HCT116 (cell line): Measurements from ENCODE around the gene ENPP6. TPM values are rescaled to one million over a fixed set of nuclear protein-coding genes. Genes with fewer than 3 reads are reported as not detected.

ENCODE experiments used
- ATAC-seq: fragments of 200-7000 bp; cut with Tn5 transposase; 2 replicates; pipeline ENCODE4 v1.9.1; 2020; ENCODE audit warnings: mild to moderate bottlenecking, moderate library complexity
- BruUV-seq: library from RNA; stranded (reverse); fragments of 400-500 nt; replicated peaks from 2 replicates; lab custom pipeline; 2021; lab: Mats Ljungman, UMichigan
- CTCF ChIA-PET: fragments of 300-600 bp; sonication (Branson Sonifier 250); formaldehyde crosslinking; loops from one replicate; lab custom pipeline; 2021; ENCODE audit warnings: antibody characterized with exemption; lab: Charles Lee
- POLR2A ChIA-PET: fragments of 300-600, 350-600 bp; sonication (Branson Sonifier 250); formaldehyde crosslinking; loops from one replicate; lab custom pipeline; 2021; ENCODE audit warnings: antibody characterized with exemption; lab: Charles Lee
- RAD21 ChIA-PET, 2 experiments: fragments of 300-600 bp; sonication (Branson Sonifier 250); formaldehyde crosslinking; loops; one replicate each; lab custom pipeline; 2023; ENCODE audit warnings: low total read pairs in 2 of 2; ENCODE audit not compliant: uncharacterized antibody in 2 of 2, unreplicated experiment in 2 of 2, low non-redundant PET in 1 of 2; lab: Charles Lee
- DNase-seq: peaks from one replicate; pipeline ENCODE4 v3.0.0-alpha.2; 2010; ENCODE audit warnings: low read depth, low spot score
- H2AFZ ChIP-seq: fragments of 200-600 bp; shearing (Covaris generic), sonication (generic); 2 replicates; pipeline ENCODE4 v1.6.1; 2017; ENCODE audit warnings: low read depth, mixed run types, mixed read lengths, antibody characterized with exemption, low read length; ENCODE audit not compliant: poor library complexity, severe bottlenecking
- H3K27ac ChIP-seq: 2 replicates; pipeline ENCODE4 v1.5.1; 2012; ENCODE audit warnings: low read depth, low read length
- H3K27me3 ChIP-seq: fragments of 200-600 bp; sonication (generic); 2 replicates; pipeline ENCODE4 v1.6.1; 2016; ENCODE audit warnings: mixed run types, low read length, mixed read lengths; ENCODE audit not compliant: insufficient read depth
- H3K36me3 ChIP-seq, 2 experiments: fragments of 200-500 bp in 1 of 2; fragments of 200-600 bp in 1 of 2; sonication (Bioruptor generic) in 1 of 2; sonication (generic) in 1 of 2; 2 replicates each; pipeline versions ENCODE4 v1.5.1 to v1.6.1; 2014 to 2016; ENCODE audit warnings: low read length in 2 of 2, inconsistent platforms in 1 of 2, mixed read lengths in 1 of 2, mixed run types in 1 of 2; ENCODE audit not compliant: insufficient read depth in 2 of 2, control insufficient read depth in 1 of 2
- H3K4me1 ChIP-seq, 2 experiments: fragments of 200-600 bp in 1 of 2; sonication (generic) in 1 of 2; 2 replicates each; pipeline versions ENCODE4 v1.5.1 to v1.6.1; 2012 to 2017; ENCODE audit warnings: low read length in 2 of 2, inconsistent platforms in 1 of 2, mild to moderate bottlenecking in 1 of 2, mixed read lengths in 1 of 2, mixed run types in 1 of 2, moderate library complexity in 1 of 2; ENCODE audit not compliant: insufficient read depth in 2 of 2, control insufficient read depth in 1 of 2
- H3K4me2 ChIP-seq: fragments of 200-600 bp; sonication (generic); 2 replicates; pipeline ENCODE4 v1.6.1; 2017; ENCODE audit warnings: mixed run types, low read length, mixed read lengths
- H3K4me3 ChIP-seq, 2 experiments: fragments of 200-600 bp in 1 of 2; sonication (generic) in 1 of 2; replicated peaks in 1 of 2; 2 replicates each; pipeline ENCODE4 v1.5.1; 2011 to 2016; ENCODE audit warnings: low read length in 2 of 2, control low read depth in 1 of 2, low read depth in 1 of 2, mild to moderate bottlenecking in 1 of 2, mixed read lengths in 1 of 2, mixed run types in 1 of 2
- H3K79me2 ChIP-seq: fragments of 200-600 bp; sonication (generic); 2 replicates; pipeline ENCODE4 v1.6.1; 2017; ENCODE audit warnings: mild to moderate bottlenecking, mixed run types, low read length, moderate library complexity, mixed read lengths; ENCODE audit not compliant: insufficient read depth
- H3K9ac ChIP-seq: fragments of 200-600 bp; sonication (generic); 2 replicates; pipeline ENCODE4 v1.6.1; 2016; ENCODE audit warnings: low read length, mixed read lengths
- H3K9me2 ChIP-seq: fragments of 200-600 bp; sonication (generic), shearing (Covaris generic); 2 replicates; pipeline ENCODE4 v1.6.1; 2017; ENCODE audit warnings: mixed run types, mild to moderate bottlenecking, moderate library complexity; ENCODE audit not compliant: insufficient read depth
- H3K9me3 ChIP-seq, 2 experiments: fragments of 200-500 bp in 1 of 2; fragments of 200-600 bp in 1 of 2; sonication (Bioruptor generic) in 1 of 2; sonication (generic) in 1 of 2; 2 replicates each; pipeline ENCODE4 v1.6.1; 2014 to 2017; ENCODE audit warnings: low read length in 2 of 2, mixed read lengths in 2 of 2, inconsistent platforms in 1 of 2, low read depth in 1 of 2, mild to moderate bottlenecking in 1 of 2, mixed run types in 1 of 2, moderate library complexity in 1 of 2; ENCODE audit not compliant: control insufficient read depth in 1 of 2, insufficient read depth in 1 of 2
- H4K20me1 ChIP-seq: fragments of 200-600 bp; sonication (generic), shearing (Covaris generic); 2 replicates; pipeline ENCODE4 v1.6.1; 2017; ENCODE audit warnings: mixed run types, mild to moderate bottlenecking, moderate library complexity; ENCODE audit not compliant: insufficient read depth
- CTCF ChIP-seq, 3 experiments: fragments of 200-600 bp in 1 of 3; sonication (generic) in 1 of 3; IDR thresholded peaks in 2 of 3; conservative IDR thresholded peaks in 1 of 3; 2 replicates each; pipeline ENCODE4 v1.5.1; 2012 to 2017; ENCODE audit warnings: low read depth in 2 of 3, low read length in 2 of 3, antibody characterized with exemption in 1 of 3, borderline replicate concordance in 1 of 3, control low read depth in 1 of 3, mild to moderate bottlenecking in 1 of 3, mixed read lengths in 1 of 3, mixed run types in 1 of 3, moderate library complexity in 1 of 3; ENCODE audit not compliant: insufficient read depth in 1 of 3
- EZH2phosphoT487 ChIP-seq: fragments of 200-600 bp; IDR thresholded peaks from 2 replicates; pipeline ENCODE4 v1.6.1; 2018; ENCODE audit warnings: antibody characterized with exemption, borderline replicate concordance
- RAD21 ChIP-seq: IDR thresholded peaks from 2 replicates; pipeline ENCODE4 v1.6.1; 2012; ENCODE audit warnings: low read depth, mild to moderate bottlenecking
- TCF7L2 ChIP-seq: IDR thresholded peaks from 2 replicates; pipeline ENCODE4 v1.7.0; 2011; ENCODE audit warnings: borderline replicate concordance, inconsistent platforms; ENCODE audit not compliant: insufficient read depth, insufficient read length; ENCODE audit errors: extremely low read depth
- YY1 ChIP-seq: IDR thresholded peaks from 2 replicates; pipeline ENCODE4 v1.6.1; 2011; ENCODE audit warnings: low read length, low read depth, moderate library complexity, mild to moderate bottlenecking; ENCODE audit not compliant: insufficient replicate concordance; ENCODE audit errors: extremely low read depth
- intact Hi-C: fragments of 100-400 bp; cut with micrococcal nuclease; formaldehyde crosslinking; loops from 2 replicates; pipeline ENCODE4 v1.10.0; 2022
- total RNA-seq: library from RNA; stranded (reverse); gene quantifications from one replicate; pipeline ENCODE4 v1.2.1, GENCODE V29; 2021; ENCODE audit not compliant: unreplicated experiment

Gene ENPP6
- total RNA-seq, 1 experiment from 2014 or later = not detected

DNA sequence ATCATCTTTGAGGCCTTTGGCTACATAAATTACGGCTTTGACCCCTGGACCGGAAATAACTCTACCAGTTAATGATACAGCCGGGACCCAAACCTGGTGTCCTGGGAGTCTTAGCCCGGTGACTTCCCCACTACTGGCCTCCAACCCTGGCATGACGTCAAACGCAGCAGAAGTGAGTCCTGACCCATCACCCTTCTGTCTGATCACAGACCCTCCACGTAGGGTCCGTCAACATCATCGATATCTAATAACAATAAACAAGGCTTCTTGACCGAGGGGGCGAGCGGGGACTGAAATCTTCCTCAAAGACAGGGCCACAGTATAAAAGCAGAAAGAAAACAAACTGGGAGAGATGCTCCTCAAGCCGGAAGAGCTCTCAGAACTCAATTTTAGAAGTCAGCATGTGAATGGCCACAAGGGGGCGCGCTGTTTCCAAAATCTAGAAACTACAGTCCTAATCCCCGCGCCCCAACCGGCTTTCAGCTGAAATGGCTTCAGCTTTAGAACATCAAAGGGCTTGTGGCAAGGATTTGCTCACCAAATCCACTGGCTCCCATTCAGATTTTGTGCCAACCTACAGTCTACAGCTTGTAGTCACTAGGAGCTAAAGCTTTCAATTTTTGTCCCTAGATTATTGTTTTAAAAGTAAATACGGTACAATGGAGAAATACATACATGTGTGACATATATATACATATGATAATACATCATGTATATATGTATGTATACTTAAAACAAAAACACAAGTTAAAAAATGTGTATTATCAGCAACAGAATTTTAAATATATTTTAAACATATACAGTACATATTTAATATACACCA, 46.4 kb upstream of the ENPP6 start:
- no peak overlapping the region for H2AFZ ChIP-seq
- peak; percentile 73 for DNase-seq
- no peaks in the 10 kb centered on the region for H3K27me3 ChIP-seq
- intact Hi-C loops = loop anchor here (1.0 to 10.0 kb wide), 3 partner anchors 209 to 471 kb away; partner anchors contain the start of gene CENPU
- H3K9me3 ChIP-seq = no peaks in the 10 kb centered on the region
- H3K4me3 ChIP-seq = no peak overlapping the region
- H3K79me2 ChIP-seq = no peaks in the 10 kb centered on the region
- H4K20me1 ChIP-seq = no peaks in the 10 kb centered on the region
- ATAC-seq = peak; percentile 65
- no peak overlapping the region for H3K27ac ChIP-seq
- no peak overlapping the region for H3K9ac ChIP-seq
- no TSS peak for BruUV-seq
- peaks cover 0 to 27% of the 10 kb centered on the region in 2 experiments; a peak in 1 of 4 replicates for H3K4me1 ChIP-seq
- no peak for TF ChIP-seq EZH2phosphoT487
- TF ChIP-seq YY1 = peak; percentile 45
- TF ChIP-seq CTCF (IDR thresholded peaks at IDR 0.05 in 2 of 3, conservative IDR thresholded peaks at IDR 0.05 in 1 of 3; ENCODE audit: borderline replicate concordance in 1 of 3, insufficient read depth in 1 of 3, low read depth in 2 of 3, low read length in 2 of 3) = peak; percentile 45 to 78 (median 65)
- peak; percentile 80 for TF ChIP-seq RAD21
- peak; percentile 86 for TF ChIP-seq TCF7L2
- TF ChIP-seq, all 23 proteins: peak for 4
- H3K36me3 ChIP-seq = no peaks in the 10 kb centered on the region
- no peaks in the 10 kb centered on the region for H3K9me2 ChIP-seq
- CTCF ChIA-PET = interaction anchor here (0.7 to 1.9 kb wide), 10 partner anchors 11 to 910 kb away, joined by 3 to 13 read pairs (median 4); no protein-coding TSS in a partner anchor
- peak overlapping the region; percentile 23; the same call in 1 of the 2 replicates for H3K4me2 ChIP-seq
- POLR2A ChIA-PET = interaction anchor here (1.0 kb wide), 1 partner anchor 210 kb away, joined by 3 read pairs; the partner anchor contains the start of gene IRF2
- RAD21 ChIA-PET = interaction anchor here in 1 of 2 experiments (0.7 to 1.0 kb wide), 2 partner anchors 210 to 273 kb away, joined by 3 to 4 read pairs; partner anchors contain the start of gene IRF2
